ENCODE data around the gene MSL1.
A peak's percentile ranks its signal among the peaks of the same experiment; 100 is the strongest.

MSL1 gene

DNA sequence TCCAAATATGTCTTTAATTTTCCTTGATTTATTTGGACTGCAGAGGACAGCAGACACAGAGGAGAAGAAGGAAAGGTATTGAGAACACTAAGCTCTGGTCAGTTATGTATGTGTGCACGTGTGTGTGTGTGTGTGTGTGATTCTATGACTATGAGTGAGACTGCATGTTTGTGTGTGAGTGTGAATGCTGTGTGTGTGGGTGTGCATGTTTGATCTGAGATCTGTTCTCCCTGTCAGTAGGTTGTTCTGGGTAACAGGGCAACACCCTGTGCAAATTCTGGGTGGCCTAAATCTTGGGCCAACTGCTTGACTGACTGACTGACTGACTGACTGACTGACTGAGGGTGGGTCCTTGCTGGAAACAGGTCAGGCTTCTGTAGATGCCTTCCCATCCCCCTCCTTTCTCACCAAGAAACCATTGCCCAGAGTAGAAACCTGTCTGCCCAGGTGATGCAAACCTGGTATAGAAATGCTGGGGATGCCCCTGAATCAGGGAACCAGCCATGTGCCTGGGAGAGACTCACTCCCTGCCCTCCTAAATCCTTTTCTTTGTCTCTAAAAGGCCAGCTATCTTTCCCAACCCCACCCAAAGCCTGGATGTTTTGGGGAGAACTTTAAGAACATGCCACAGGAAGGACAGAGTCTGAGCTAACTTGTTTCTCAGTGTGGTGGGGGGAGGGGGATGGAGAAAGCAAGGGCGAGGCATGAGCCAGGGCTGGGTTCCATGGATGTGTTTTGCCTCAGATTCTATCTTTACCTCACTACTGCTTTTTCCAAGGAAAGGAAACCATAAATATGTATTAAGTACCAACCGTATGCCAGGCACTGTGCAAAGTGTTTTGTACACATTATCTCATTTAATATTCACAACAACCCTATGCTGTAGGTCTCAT is 16.9 kb upstream of the MSL1 start:
- no peak for DNase-seq (ENCODE audit: low read depth in 2 of 2)

- DNase-seq (ENCODE audit: low read depth in 2 of 2): no peak
Observed at GRCh38 chr17:40105861-40106759, 15.7 kb upstream of the MSL1 start.

DNA sequence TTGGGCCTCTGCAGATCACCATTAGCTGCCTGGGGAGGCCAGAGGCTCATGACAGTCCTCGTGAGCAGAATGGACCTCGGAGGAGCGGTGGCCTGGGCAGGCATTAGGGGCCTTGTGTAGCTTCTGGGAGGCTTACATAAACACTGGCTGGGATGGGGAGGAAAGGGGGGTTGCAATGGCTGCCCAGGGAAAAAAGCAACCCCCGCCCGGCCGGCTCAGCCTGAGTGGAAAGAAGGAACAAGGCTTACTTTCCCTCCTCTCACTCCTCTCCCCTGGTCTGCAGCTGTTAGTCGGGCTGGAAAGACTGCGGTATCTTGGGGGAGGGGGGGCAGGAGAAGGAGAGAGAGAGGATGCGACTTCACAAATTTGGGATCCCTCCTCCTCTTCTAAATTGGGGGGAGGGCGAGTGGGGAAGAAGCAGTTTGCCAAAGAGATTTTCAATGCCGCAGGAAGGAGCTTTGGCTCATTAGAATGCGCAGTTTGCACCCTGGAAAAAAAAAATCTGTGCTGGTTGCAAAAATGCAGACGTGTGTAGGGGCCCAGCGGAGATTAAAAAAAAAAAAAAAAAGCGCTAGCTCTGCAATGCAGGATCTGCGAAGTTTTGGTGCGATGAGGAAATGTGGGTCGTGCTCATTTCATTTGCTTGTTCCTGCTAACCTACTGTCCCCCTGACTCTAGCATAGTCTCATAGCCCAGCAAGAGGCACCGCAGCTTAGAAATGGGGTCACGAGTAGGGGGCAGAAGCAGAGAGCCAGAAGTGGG is 14.8 kb upstream of the MSL1 start:
- no peak for DNase-seq (ENCODE audit: low read depth in 2 of 2)

- DNase-seq (ENCODE audit: low read depth in 2 of 2): no peak
Observed at GRCh38 chr17:40107522-40108174, 14.1 kb upstream of the MSL1 start.

DNA sequence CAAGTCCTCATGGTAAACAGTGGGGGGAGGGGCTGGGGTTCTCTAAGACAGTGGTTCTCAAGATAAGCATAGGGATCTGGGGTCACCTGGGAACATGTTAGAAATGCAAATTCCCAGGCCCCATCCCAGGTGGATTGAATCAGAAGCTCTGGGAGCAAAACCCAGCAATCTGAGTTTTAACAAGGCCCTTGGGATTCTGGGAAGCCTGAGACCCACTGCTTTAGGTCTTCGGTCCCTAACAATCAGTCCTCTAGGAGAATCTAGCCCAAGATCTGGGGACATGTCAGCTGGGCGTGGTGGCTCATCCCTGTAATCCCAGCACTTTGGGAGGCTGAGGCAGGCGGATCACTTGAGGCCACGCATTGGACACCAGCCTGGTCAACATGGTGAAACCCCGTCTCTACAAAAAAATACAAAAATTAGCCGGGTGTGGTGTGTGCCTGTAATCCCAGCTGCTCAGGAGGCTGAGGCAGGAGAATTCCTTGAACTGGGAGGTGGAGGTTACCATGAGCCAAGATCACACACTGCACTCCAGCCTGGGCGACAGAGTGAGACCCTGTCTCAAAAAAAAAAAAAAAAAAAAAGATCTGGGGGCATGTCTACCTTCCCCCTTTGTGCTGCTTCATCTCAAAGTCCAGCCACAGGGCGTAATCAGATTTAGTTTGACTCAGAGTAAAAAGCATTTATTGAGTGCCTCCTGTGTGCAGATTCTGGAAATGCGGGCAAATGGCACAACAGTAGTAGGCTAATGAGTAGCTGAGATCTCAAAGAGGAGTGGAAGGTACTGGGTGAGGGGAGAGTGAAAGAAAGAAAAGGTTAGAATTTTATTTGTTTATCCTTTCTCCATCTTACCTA is 12.6 kb upstream of the MSL1 start:
- DNase-seq (ENCODE audit: low read depth in 2 of 2): no peak

GRCh38 chr17:40110026-40110845 is 11.5 kb upstream of the MSL1 start:
- no peak for DNase-seq (ENCODE audit: low read depth in 2 of 2)

- peak in 1 of 2 donors; percentile 51 for DNase-seq (ENCODE audit: low read depth in 2 of 2)
Observed at GRCh38 chr17:40111221-40112128, 10.3 kb upstream of the MSL1 start.

- DNase-seq (ENCODE audit: low read depth in 2 of 2): no peak
Observed at GRCh38 chr17:40112191-40112711, 9.5 kb upstream of the MSL1 start.

- no peak for DNase-seq (ENCODE audit: low read depth in 2 of 2)
Observed at GRCh38 chr17:40112718-40113109, 9.1 kb upstream of the MSL1 start.

DNA sequence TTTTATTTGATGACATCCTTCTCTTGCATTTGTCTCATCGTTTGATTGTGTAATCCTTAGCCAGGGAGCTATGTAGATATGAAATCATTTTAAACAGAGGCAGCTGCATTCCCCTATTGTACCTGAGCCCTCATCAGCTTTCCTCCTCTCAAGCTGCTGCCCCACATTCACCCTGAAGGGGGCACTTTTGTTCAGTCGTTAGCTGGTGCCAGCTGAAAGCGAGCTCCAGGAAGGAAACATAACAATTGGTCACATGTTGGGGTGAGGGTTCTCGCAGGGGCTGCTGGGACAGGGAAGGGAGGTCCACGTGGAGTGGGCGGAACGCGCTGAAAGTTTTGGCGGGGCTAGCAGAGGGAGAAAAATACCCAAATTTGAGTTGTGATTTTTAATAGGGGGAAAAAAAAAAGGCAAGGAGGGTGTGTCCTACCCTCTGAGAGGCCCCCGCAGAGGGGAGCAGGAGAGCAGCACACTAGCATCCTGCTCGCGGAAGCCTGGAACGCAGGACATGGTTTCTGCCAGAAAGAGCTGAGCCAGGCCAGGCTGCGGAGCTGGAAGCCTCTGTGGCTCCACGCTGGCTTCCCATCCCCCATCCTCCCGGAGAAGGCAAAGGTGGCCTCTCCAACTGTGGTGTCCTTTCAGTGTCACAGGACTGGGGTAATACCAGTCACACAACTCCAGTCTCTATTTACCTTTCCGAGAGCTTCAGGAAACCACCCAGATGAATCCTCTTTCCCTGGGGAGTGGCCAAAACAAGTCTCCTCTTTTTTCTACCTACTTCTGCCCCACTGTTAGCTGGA is 8.5 kb upstream of the MSL1 start:
- peak; percentile 89 to 90 for DNase-seq (ENCODE audit: low read depth in 2 of 2)

- DNase-seq (ENCODE audit: low read depth in 2 of 2): no peak
Observed at GRCh38 chr17:40113907-40114245, 7.9 kb upstream of the MSL1 start.

DNA sequence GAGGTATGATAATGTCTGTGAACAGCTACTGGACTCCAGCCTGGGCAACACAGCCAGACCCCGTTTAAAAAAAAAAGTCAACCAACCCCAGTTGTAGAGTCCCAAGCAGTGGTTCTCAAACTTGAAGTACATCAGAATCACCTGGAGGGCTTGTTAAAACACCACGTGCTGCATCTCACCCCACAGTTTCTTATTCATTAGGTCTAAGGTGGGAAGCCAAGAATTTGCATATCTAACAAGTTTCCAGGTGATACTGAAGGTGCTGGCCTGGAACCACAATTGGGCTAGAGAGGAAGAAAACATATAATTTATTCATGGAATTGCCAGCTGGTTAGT is 6.7 kb upstream of the MSL1 start:
- DNase-seq (ENCODE audit: low read depth in 2 of 2): no peak

GRCh38 chr17:40122136-40122998 is 596 bp downstream of the MSL1 start:
- no peak for DNase-seq (ENCODE audit: low read depth in 2 of 2)

DNA sequence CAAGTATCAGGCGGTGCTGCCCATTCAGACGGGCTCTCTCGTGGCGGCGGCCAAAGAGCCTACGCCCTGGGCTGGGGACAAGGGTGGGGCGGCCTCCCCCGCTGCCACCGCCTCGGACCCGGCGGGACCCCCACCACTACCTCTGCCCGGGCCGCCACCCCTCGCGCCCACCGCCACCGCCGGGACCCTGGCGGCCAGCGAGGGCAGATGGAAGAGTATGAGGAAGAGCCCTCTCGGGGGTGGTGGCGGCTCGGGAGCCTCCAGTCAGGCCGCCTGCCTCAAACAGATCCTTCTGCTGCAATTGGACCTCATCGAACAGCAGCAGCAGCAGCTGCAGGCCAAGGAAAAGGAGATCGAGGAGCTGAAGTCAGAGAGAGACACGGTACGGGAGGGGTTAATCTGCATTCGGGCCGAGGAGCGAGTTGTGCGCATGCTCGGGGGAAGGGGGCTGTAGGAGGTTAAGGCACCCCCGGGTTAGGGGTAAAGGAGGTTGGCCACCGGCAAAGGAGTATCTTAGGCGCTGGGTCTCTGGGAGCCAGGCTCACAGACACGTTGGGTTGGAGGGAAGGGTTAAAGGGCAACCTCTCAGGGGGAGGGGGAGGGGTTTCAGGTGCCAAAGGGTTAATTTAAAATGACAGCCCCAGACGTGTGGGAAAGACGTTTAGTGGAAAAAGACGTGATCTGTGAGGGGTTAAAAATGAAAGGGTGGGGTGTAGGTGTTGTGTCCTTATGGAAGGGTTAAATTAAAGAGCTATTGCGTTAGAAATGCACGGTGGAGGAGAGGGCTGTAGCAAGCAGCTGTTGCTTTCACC is 1.4 kb downstream of the MSL1 start:
- no peak for DNase-seq (ENCODE audit: low read depth in 2 of 2)

DNA sequence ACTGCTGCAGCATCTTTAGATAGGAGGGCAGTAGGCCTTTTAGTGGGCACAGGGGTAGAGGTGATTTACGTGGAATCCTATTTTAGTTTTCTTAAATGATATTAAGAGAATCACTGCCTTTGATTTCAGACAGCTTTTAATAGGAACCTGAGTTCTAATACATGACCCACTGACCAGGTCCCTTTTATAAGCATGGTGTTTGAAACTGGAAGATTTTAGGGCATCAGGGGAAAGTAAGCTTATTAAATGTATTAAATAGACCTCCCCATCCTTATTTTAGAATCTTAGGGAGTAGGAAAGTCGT is 2.0 kb downstream of the MSL1 start:
- no peak for DNase-seq (ENCODE audit: low read depth in 2 of 2)
